Esophagus muscularis mucosa (tissue), 2 donors: Measurements from ENCODE around the gene ZNF564.

Experiments
- POLR2A ChIP-seq: fragments of 450-650 bp; IDR thresholded peaks from one replicate; pipeline ENCODE4 v1.6.1; 2017; ENCODE audit warnings: antibody characterized with exemption, moderate library complexity, mild to moderate bottlenecking, low read depth
- POLR2AphosphoS5 ChIP-seq, 2 donors: sonication (generic); formaldehyde crosslinking; IDR thresholded peaks; one replicate each; pipeline ENCODE4 v1.6.1; 2017; ENCODE audit warnings: antibody characterized with exemption in 2 of 2

GRCh38 chr19:12543855-12544254 lies 7.4 kb downstream of the ZNF564 start:
- no peak for TF ChIP-seq POLR2A
- TF ChIP-seq POLR2AphosphoS5 (IDR thresholded peaks at IDR 0.05) = no peak
